Endothelial cell of umbilical vein (primary cell): ENCODE data around the gene ZNF664.

Source experiments
- EZH2 ChIP-seq: IDR thresholded peaks from 2 replicates; pipeline ENCODE4 v1.6.1; 2012; ENCODE audit warnings: borderline replicate concordance, low read depth, mild to moderate bottlenecking, moderate library complexity, low read length, inconsistent platforms; ENCODE audit not compliant: severe bottlenecking
- FOS ChIP-seq: IDR thresholded peaks from 2 replicates; pipeline ENCODE4 v1.6.1; 2011; ENCODE audit warnings: mild to moderate bottlenecking, low read length, moderate library complexity, borderline replicate concordance; ENCODE audit not compliant: insufficient read depth
- JUN ChIP-seq: IDR thresholded peaks from 2 replicates; pipeline ENCODE4 v1.6.1; 2011; ENCODE audit warnings: borderline replicate concordance, low read depth; ENCODE audit not compliant: insufficient read length, insufficient read depth
- POLR2A ChIP-seq: IDR thresholded peaks from 2 replicates; pipeline ENCODE4 v1.6.1; 2012; ENCODE audit warnings: low read depth, mild to moderate bottlenecking, control low read depth, low read length
- POLR2AphosphoS5 ChIP-seq: IDR thresholded peaks from 2 replicates; pipeline ENCODE4 v1.6.1; 2012; ENCODE audit warnings: low read depth, mild to moderate bottlenecking, control low read depth, low read length, moderate library complexity; ENCODE audit not compliant: insufficient read depth
- TF ChIP-seq, protein P1 (sequence below), 2 donors: IDR thresholded peaks; 1 replicate in 1 of 2; 2 replicates in 1 of 2; pipeline ENCODE4 v1.5.1; 2011; ENCODE audit warnings: low read length in 2 of 2, mild to moderate bottlenecking in 2 of 2, moderate library complexity in 2 of 2, control low read depth in 1 of 2, inconsistent platforms in 1 of 2, low read depth in 1 of 2; ENCODE audit not compliant: insufficient read depth in 1 of 2; ENCODE audit errors: extremely low read depth in 1 of 2
- TF ChIP-seq, protein P2 (sequence below): IDR thresholded peaks from 2 replicates; pipeline ENCODE4 v1.6.1; 2011; ENCODE audit not compliant: insufficient read depth, insufficient read length

DNA sequence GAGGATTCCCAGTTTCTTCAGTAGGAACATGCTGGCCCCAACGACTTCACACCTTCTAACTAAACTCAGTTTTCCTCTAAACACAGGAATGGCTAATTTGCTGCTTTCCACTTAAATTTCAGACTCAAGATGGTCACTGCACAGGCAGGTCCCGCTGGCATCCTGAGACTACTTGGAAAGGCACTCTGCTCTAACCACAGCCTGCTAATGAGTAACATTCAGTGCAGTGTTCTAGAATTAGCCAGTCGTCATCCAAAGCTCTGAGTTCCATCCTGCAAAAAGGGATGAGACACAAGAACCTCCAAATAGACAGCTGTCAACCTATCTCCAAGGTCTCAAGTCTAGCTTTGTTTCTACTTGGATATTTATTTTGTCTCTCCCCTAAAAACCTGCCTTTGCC, 6.4 kb upstream of the ZNF664 start:
- TF ChIP-seq POLR2AphosphoS5 = no peak
- TF ChIP-seq, protein P1, sequence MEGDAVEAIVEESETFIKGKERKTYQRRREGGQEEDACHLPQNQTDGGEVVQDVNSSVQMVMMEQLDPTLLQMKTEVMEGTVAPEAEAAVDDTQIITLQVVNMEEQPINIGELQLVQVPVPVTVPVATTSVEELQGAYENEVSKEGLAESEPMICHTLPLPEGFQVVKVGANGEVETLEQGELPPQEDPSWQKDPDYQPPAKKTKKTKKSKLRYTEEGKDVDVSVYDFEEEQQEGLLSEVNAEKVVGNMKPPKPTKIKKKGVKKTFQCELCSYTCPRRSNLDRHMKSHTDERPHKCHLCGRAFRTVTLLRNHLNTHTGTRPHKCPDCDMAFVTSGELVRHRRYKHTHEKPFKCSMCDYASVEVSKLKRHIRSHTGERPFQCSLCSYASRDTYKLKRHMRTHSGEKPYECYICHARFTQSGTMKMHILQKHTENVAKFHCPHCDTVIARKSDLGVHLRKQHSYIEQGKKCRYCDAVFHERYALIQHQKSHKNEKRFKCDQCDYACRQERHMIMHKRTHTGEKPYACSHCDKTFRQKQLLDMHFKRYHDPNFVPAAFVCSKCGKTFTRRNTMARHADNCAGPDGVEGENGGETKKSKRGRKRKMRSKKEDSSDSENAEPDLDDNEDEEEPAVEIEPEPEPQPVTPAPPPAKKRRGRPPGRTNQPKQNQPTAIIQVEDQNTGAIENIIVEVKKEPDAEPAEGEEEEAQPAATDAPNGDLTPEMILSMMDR (IDR thresholded peaks at IDR 0.05; ENCODE audit: extremely low read depth in 1 of 2, insufficient read depth in 1 of 2, low read depth in 1 of 2, low read length in 2 of 2) = no peak
- TF ChIP-seq EZH2 = no peak
- TF ChIP-seq FOS = no peak
- TF ChIP-seq POLR2A = no peak
- TF ChIP-seq, protein P2, sequence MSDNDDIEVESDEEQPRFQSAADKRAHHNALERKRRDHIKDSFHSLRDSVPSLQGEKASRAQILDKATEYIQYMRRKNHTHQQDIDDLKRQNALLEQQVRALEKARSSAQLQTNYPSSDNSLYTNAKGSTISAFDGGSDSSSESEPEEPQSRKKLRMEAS = no peak
- no peak for TF ChIP-seq JUN
